Measurements from ENCODE around the gene CAMTA1.

Gene CAMTA1

DNA sequence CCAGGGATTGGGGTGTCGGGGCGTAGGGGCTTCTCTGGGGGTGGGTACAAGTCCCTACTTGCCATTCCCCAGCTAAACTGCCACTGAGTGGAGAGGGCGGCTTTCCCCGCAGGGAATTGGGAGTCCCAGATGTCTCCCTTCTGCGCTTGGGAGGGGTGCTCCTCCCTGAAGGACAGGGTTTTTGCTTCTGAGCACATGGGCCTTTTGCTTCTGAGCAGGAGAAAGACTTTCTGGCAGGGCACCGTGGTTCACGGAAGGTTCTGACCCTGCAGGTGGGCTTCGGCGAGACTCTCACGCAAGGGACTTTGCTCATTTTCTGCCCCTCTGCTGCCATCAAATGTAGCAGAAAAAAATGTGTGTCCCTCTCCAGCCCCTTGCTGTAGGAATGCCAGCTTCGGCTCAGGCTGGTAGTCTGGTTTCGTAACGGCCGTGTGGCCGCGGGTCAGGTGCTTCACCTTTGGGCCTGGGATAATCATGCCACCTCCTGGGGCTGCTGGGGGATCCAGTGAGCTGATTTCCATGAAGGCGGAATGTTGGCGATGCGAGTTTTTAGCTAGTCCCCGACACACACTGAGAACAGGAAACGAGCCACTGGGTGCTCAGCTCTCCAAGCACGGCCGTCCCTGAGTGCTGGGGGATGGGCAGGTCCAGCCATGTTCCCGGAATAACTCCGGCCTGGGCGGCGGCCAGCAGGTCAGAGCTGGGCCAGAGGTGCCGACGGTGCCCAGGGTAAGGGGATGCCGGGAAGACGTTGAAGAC, 364.0 kb downstream of the CAMTA1 start:
- ATAC-seq: no peak
- TF ChIP-seq PPARA (CRISPR knock-in tag; IDR thresholded peaks at IDR 0.05; ENCODE audit: borderline replicate concordance) (no peak), GLIS3 (CRISPR knock-in tag; IDR thresholded peaks at IDR 0.05) (no peak), ZNF565 (CRISPR knock-in tag; conservative IDR thresholded peaks at IDR 0.05; ENCODE audit: low read depth) (no peak), ZC3H10 (CRISPR knock-in tag; IDR thresholded peaks at IDR 0.05) (no peak), CSDC2 (CRISPR knock-in tag; IDR thresholded peaks at IDR 0.05) (no peak), ARNTL (CRISPR knock-in tag; IDR thresholded peaks at IDR 0.05; ENCODE audit: borderline replicate concordance, low read depth) (no peak), ISL1 (CRISPR knock-in tag; IDR thresholded peaks at IDR 0.05) (no peak), TOX (CRISPR knock-in tag; IDR thresholded peaks at IDR 0.05; ENCODE audit: borderline replicate concordance) (no peak), TCF4 (CRISPR knock-in tag; IDR thresholded peaks at IDR 0.05; ENCODE audit: borderline replicate concordance) (no peak), ZFP30 (CRISPR knock-in tag; IDR thresholded peaks at IDR 0.05) (no peak), ZNF8 (CRISPR knock-in tag; IDR thresholded peaks at IDR 0.05) (no peak), RARB (CRISPR knock-in tag; IDR thresholded peaks at IDR 0.05) (no peak)
- TF ChIP-seq, protein P1, sequence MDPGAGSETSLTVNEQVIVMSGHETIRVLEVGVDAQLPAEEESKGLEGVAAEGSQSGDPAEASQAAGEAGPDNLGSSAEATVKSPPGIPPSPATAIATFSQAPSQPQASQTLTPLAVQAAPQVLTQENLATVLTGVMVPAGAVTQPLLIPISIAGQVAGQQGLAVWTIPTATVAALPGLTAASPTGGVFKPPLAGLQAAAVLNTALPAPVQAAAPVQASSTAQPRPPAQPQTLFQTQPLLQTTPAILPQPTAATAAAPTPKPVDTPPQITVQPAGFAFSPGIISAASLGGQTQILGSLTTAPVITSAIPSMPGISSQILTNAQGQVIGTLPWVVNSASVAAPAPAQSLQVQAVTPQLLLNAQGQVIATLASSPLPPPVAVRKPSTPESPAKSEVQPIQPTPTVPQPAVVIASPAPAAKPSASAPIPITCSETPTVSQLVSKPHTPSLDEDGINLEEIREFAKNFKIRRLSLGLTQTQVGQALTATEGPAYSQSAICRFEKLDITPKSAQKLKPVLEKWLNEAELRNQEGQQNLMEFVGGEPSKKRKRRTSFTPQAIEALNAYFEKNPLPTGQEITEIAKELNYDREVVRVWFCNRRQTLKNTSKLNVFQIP (CRISPR knock-in tag; IDR thresholded peaks at IDR 0.05; ENCODE audit: borderline replicate concordance, low read depth): no peak
- TF ChIP-seq, protein P2, sequence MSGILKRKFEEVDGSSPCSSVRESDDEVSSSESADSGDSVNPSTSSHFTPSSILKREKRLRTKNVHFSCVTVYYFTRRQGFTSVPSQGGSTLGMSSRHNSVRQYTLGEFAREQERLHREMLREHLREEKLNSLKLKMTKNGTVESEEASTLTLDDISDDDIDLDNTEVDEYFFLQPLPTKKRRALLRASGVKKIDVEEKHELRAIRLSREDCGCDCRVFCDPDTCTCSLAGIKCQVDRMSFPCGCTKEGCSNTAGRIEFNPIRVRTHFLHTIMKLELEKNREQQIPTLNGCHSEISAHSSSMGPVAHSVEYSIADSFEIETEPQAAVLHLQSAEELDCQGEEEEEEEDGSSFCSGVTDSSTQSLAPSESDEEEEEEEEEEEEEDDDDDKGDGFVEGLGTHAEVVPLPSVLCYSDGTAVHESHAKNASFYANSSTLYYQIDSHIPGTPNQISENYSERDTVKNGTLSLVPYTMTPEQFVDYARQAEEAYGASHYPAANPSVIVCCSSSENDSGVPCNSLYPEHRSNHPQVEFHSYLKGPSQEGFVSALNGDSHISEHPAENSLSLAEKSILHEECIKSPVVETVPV (CRISPR knock-in tag; IDR thresholded peaks at IDR 0.05): no peak

DNA sequence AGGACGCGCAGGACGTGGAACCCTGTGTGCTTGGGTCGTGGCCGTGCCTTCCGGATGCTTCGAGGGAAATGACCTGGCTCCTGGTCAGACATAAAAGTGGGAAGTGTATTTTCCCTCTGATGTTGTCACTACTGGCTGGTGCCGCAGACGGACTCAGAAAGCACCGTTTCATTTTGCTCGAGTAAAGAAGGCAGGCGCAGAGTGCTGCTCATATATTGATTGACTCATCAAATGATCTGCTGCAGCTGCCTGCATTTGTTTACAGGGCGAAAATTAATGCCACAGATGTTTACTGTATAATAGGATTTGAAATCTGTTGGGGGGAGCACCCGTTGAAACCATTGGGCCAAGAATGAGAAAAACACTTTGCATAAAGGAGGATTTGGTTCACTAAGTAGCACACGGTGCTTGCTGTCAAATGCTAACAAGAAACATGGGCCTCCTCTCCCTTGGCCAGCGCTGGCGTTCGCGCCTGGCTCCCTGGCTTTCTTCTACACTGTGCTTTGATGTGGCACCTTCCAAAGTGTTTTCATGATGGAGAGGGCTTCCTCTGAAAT, 365.5 kb downstream of the CAMTA1 start:
- no peak for TF ChIP-seq ZNF565 (CRISPR knock-in tag; conservative IDR thresholded peaks at IDR 0.05; ENCODE audit: low read depth)
- no peak for ATAC-seq

DNA sequence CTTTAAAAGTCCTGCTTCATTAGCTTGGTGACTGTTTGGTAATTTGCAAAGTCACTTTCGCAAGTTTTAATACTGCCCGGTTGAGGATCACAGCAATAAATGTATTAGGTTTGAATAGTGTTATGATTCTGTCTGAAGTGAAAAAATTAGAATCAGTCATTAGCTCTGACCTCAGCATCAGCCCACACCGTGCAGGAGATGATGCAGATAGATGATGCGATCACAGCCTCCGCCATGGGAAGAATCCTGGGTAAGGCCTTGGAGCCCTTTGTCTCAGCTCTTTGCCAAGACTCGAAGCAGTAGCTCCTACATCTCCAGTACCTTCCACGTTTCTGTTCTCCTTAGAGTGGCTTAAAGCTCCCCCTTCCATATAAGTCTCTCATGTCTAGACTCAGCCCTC, 366.7 kb downstream of the CAMTA1 start:
- TF ChIP-seq SNAI2 (CRISPR knock-in tag; IDR thresholded peaks at IDR 0.05) (no peak), ARNTL (CRISPR knock-in tag; IDR thresholded peaks at IDR 0.05; ENCODE audit: borderline replicate concordance, low read depth) (no peak), PPARA (CRISPR knock-in tag; IDR thresholded peaks at IDR 0.05; ENCODE audit: borderline replicate concordance) (no peak), BACH2 (CRISPR knock-in tag; IDR thresholded peaks at IDR 0.05; ENCODE audit: borderline replicate concordance) (no peak), ZC3H10 (CRISPR knock-in tag; IDR thresholded peaks at IDR 0.05) (no peak), ZNF70 (CRISPR knock-in tag; IDR thresholded peaks at IDR 0.05) (no peak), CSDC2 (CRISPR knock-in tag; IDR thresholded peaks at IDR 0.05) (no peak), GLIS3 (CRISPR knock-in tag; IDR thresholded peaks at IDR 0.05) (no peak), RARB (CRISPR knock-in tag; IDR thresholded peaks at IDR 0.05) (no peak), ZNF565 (CRISPR knock-in tag; conservative IDR thresholded peaks at IDR 0.05; ENCODE audit: low read depth) (no peak), ZFP3 (CRISPR knock-in tag; IDR thresholded peaks at IDR 0.05) (no peak), ISL1 (CRISPR knock-in tag; IDR thresholded peaks at IDR 0.05) (no peak)
- TF ChIP-seq, protein P3, sequence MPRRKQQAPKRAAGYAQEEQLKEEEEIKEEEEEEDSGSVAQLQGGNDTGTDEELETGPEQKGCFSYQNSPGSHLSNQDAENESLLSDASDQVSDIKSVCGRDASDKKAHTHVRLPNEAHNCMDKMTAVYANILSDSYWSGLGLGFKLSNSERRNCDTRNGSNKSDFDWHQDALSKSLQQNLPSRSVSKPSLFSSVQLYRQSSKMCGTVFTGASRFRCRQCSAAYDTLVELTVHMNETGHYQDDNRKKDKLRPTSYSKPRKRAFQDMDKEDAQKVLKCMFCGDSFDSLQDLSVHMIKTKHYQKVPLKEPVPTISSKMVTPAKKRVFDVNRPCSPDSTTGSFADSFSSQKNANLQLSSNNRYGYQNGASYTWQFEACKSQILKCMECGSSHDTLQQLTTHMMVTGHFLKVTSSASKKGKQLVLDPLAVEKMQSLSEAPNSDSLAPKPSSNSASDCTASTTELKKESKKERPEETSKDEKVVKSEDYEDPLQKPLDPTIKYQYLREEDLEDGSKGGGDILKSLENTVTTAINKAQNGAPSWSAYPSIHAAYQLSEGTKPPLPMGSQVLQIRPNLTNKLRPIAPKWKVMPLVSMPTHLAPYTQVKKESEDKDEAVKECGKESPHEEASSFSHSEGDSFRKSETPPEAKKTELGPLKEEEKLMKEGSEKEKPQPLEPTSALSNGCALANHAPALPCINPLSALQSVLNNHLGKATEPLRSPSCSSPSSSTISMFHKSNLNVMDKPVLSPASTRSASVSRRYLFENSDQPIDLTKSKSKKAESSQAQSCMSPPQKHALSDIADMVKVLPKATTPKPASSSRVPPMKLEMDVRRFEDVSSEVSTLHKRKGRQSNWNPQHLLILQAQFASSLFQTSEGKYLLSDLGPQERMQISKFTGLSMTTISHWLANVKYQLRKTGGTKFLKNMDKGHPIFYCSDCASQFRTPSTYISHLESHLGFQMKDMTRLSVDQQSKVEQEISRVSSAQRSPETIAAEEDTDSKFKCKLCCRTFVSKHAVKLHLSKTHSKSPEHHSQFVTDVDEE (CRISPR knock-in tag; IDR thresholded peaks at IDR 0.05): no peak
- TF ChIP-seq, protein P2 (CRISPR knock-in tag; IDR thresholded peaks at IDR 0.05): no peak
- TF ChIP-seq, protein P1 (CRISPR knock-in tag; IDR thresholded peaks at IDR 0.05; ENCODE audit: borderline replicate concordance, low read depth): no peak
- TF ChIP-seq, protein P4, sequence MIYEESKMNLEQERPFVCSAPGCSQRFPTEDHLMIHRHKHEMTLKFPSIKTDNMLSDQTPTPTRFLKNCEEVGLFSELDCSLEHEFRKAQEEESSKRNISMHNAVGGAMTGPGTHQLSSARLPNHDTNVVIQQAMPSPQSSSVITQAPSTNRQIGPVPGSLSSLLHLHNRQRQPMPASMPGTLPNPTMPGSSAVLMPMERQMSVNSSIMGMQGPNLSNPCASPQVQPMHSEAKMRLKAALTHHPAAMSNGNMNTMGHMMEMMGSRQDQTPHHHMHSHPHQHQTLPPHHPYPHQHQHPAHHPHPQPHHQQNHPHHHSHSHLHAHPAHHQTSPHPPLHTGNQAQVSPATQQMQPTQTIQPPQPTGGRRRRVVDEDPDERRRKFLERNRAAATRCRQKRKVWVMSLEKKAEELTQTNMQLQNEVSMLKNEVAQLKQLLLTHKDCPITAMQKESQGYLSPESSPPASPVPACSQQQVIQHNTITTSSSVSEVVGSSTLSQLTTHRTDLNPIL (CRISPR knock-in tag; IDR thresholded peaks at IDR 0.05; ENCODE audit: low read depth): no peak

More for the DNA sequence above, 366.7 kb downstream of the CAMTA1 start:
- ATAC-seq: no peak
